Heart left ventricle (tissue), 16 donors: Measurements from ENCODE around the gene GNAO1. TPM values are rescaled to one million over a fixed set of nuclear protein-coding genes. Genes with fewer than 3 reads are reported as not detected.

Experiments
- ATAC-seq, 4 donors: fragments of 200-7000 bp; cut with Tn5 transposase; one replicate each; pipeline ENCODE4 v1.9.1; 2020 to 2022; ENCODE audit warnings: moderate library complexity in 4 of 4, mild to moderate bottlenecking in 3 of 4, moderate number of reproducible peaks in 1 of 4
- DNase-seq, 5 donors: peaks; one replicate each; pipeline ENCODE4 v3.0.0-alpha.2; 2020
- H3K27ac ChIP-seq, 12 donors: fragments of 200-600 bp; sonication (generic) in 4 of 12; one replicate each; pipeline versions ENCODE4 v1.5.0 to v1.8.0; 2016 to 2022; ENCODE audit warnings: mild to moderate bottlenecking in 2 of 12
- H3K27me3 ChIP-seq, 9 donors: fragments of 200-600 bp; sonication (generic) in 2 of 9; one replicate each; pipeline versions ENCODE4 v1.5.1 to v1.8.0; 2016 to 2022; ENCODE audit warnings: mild to moderate bottlenecking in 3 of 9
- H3K36me3 ChIP-seq, 9 donors: fragments of 200-600 bp; sonication (generic) in 2 of 9; one replicate each; pipeline versions ENCODE4 v1.5.0 to v1.8.0; 2018 to 2022; ENCODE audit warnings: mild to moderate bottlenecking in 2 of 9
- H3K4me1 ChIP-seq, 12 donors: fragments of 200-600 bp; sonication (generic) in 4 of 12; one replicate each; pipeline versions ENCODE4 v1.5.0 to v1.8.0; 2016 to 2022; ENCODE audit warnings: mild to moderate bottlenecking in 3 of 12
- H3K4me3 ChIP-seq, 12 donors: fragments of 200-600 bp; sonication (generic) in 4 of 12; one replicate each; pipeline versions ENCODE4 v1.5.0 to v1.8.0; 2017 to 2022; ENCODE audit warnings: mild to moderate bottlenecking in 9 of 12, moderate library complexity in 4 of 12
- H3K9me3 ChIP-seq, 12 donors: fragments of 200-600 bp; sonication (generic) in 4 of 12; one replicate each; pipeline versions ENCODE4 v1.5.0 to v1.8.0; 2016 to 2022; ENCODE audit warnings: mild to moderate bottlenecking in 1 of 12
- POLR2A ChIP-seq, 2 donors: fragments of 450-650 bp; IDR thresholded peaks; one replicate each; pipeline ENCODE4 v1.6.1; 2017; ENCODE audit warnings: antibody characterized with exemption in 2 of 2, mild to moderate bottlenecking in 2 of 2, moderate library complexity in 2 of 2
- WGBS, 4 donors: extraction: QIAGEN DNeasy Blood & Tissue Kit in 2 of 4; methylation state at CpG; one replicate each; pipeline versions ENCODE4 v1.1.5 to v1.1.7; 2013 to 2018; 5-methylcytosine and 5-hydroxymethylcytosine counted together
- intact Hi-C, 10 donors: fragments of 100-400 bp; cut with DNase I; formaldehyde crosslinking; loops; one replicate each; pipeline versions ENCODE4 v1.11.1 to v1.14.2; 2022
- polyA plus RNA-seq, 2 donors: library from polyadenylated mRNA; stranded (reverse); fragments of 200-250 nt; gene quantifications; one replicate each; pipeline ENCODE4 v1.2.3, GENCODE V29; 2013
- total RNA-seq, 9 donors: library from RNA; depleted of rRNA in 2 of 9; stranded (reverse); fragments of >200 nt in 2 of 9; fragmentation: NEBNext Ultra II Directional in 3 of 9; extraction: Animal tissue kit (Norgen Biotek cat#: 25700) in 3 of 9; gene quantifications; one replicate each; pipeline versions ENCODE4 v1.1.0 to v1.2.4, GENCODE V29; 2016 to 2023
- TF ChIP-seq, protein P1 (sequence below), 12 donors: fragments of 200-600 bp; sonication (generic) in 4 of 12; IDR thresholded peaks; one replicate each; pipeline versions ENCODE4 v1.5.0 to v1.8.0; 2018 to 2022; ENCODE audit warnings: antibody characterized with exemption in 12 of 12, mild to moderate bottlenecking in 5 of 12
- donor health status: ischemic (EF 13 %, LVEDD 7.1; RV severe dilation, severe dysfunction).
- donor health status: healthy with polysubstance abuse.
- donor health status: DM: no; HTN: yes; CAD: no.
- donor health status: DM: no; HTN: no; CAD: no.
- donor health status: ischemic (EF 25% LVEDD 6.9; RV normal size, moderate dysfunction).
- donor health status: ischemic (EF 25% LVEDD 5.7; RV mildly dilated, moderate dysfunction).
- donor health status: healthy.
- donor health status: DM: yes; HTN: yes; CAD: no.
- donor health status: ischemic (EF 35%, LVEDD 5.7; RV mildly dilated, moderate dysfunction).
- donor health status: nonischemic (EF 11% LVEDD 7.7; RV severe dilation, severe dysfunction).
- donor health status: DM: yes; HTN: yes; CAD: no.
- donor health status: PGD.
- donor health status: ischemic (EF 29% LVEDD 5.4; RV normal size, mild dysfunction).
- donor health status: nonischemic (EF 23%, LVEDD 6.1; RV moderate dilation, normal function).

GNAO1 gene
- total and polyA plus RNA-seq, 11 donors = 1.4 to 26.8 (median 12.0) TPM

DNA sequence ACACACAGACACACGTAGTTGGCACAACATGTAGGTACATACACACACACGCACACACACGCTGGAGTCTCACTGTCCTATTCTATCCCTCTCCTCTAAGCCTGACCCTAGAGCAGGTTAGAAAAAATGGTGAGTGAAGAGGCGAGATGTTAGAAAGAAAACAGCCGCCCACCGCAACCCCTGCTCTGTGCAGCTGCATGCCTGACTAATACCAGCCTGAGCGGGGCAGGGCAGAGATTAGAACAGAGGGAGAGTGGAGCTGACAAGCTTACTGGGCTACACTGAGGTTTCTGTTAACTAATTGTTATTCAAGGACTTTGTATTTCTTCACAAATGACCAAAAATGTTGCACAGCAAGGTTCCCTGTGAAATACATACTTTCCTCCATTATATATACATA lies 174.3 kb downstream of the GNAO1 start:
- peaks cover 2 to 88% (median 80%) of the 10 kb centered on the region in 9 donors for H3K36me3 ChIP-seq
- DNase-seq = no peak
- ATAC-seq = no peak
- no peaks in the 10 kb centered on the region for H3K27me3 ChIP-seq
- no peak overlapping the region for H3K27ac ChIP-seq
- no peak for TF ChIP-seq POLR2A (IDR thresholded peaks at IDR 0.05)
- intact Hi-C loops = no loop called here
- H3K4me1 ChIP-seq = peaks cover 0 to 9% (median 4%) of the 10 kb centered on the region in 12 donors
- no peak overlapping the region for H3K4me3 ChIP-seq
- 76 to 93% (median 85%) methylated on average over 7 of the region's 7 CpGs for WGBS, 4 donors
- no peaks in the 10 kb centered on the region for H3K9me3 ChIP-seq

- 93 to 97% (median 95%) methylated on average over 7 to 9 of the region's 9 CpGs for WGBS, 4 donors
- no peaks in the 10 kb centered on the region for H3K9me3 ChIP-seq
- DNase-seq (no peak), ATAC-seq (no peak)
- no peak for TF ChIP-seq POLR2A (IDR thresholded peaks at IDR 0.05)
- TF ChIP-seq, protein P1, sequence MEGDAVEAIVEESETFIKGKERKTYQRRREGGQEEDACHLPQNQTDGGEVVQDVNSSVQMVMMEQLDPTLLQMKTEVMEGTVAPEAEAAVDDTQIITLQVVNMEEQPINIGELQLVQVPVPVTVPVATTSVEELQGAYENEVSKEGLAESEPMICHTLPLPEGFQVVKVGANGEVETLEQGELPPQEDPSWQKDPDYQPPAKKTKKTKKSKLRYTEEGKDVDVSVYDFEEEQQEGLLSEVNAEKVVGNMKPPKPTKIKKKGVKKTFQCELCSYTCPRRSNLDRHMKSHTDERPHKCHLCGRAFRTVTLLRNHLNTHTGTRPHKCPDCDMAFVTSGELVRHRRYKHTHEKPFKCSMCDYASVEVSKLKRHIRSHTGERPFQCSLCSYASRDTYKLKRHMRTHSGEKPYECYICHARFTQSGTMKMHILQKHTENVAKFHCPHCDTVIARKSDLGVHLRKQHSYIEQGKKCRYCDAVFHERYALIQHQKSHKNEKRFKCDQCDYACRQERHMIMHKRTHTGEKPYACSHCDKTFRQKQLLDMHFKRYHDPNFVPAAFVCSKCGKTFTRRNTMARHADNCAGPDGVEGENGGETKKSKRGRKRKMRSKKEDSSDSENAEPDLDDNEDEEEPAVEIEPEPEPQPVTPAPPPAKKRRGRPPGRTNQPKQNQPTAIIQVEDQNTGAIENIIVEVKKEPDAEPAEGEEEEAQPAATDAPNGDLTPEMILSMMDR (IDR thresholded peaks at IDR 0.05) = no peak
- H3K4me1 ChIP-seq = peaks cover 0 to 18% (median 14%) of the 10 kb centered on the region in 12 donors
- no peak overlapping the region for H3K4me3 ChIP-seq
- intact Hi-C loops = no loop called here
- H3K27me3 ChIP-seq = no peaks in the 10 kb centered on the region
- no peak overlapping the region for H3K27ac ChIP-seq
- peaks cover 0 to 77% (median 70%) of the 10 kb centered on the region in 9 donors for H3K36me3 ChIP-seq
Observed at GRCh38 chr16:56366945-56367344, 175.7 kb downstream of the GNAO1 start.

DNA sequence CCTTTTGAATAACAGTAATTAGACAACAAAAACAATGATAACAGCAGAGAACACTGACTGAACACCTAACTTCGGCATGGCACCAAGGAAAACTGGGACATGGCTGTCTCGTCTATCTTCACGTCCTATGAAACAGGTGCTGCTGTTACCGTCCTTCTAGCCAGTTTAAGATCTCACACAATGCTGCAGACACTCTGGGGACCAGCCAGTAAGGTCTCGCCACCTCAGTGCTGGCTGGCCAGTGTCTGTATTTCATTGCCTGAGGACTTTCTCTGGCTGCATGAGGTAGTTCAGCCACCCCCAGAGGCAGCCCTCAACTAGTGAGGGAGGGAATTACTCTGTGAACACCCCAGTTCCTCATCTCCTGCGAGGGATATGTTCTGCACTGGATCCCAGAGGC lies 176.5 kb downstream of the GNAO1 start:
- WGBS, 4 donors = 93 to 95% (median 94%) methylated on average over 6 of the region's 6 CpGs
- no peak overlapping the region for H3K27ac ChIP-seq
- H3K9me3 ChIP-seq = no peaks in the 10 kb centered on the region
- intact Hi-C loops = no loop called here
- ATAC-seq = no peak
- peaks cover 0 to 18% (median 14%) of the 10 kb centered on the region in 12 donors for H3K4me1 ChIP-seq
- DNase-seq = no peak
- H3K36me3 ChIP-seq = peaks cover 0 to 77% (median 62%) of the 10 kb centered on the region in 9 donors
- no peaks in the 10 kb centered on the region for H3K27me3 ChIP-seq
- TF ChIP-seq, protein P1 (IDR thresholded peaks at IDR 0.05) = no peak
- no peak for TF ChIP-seq POLR2A (IDR thresholded peaks at IDR 0.05)
- H3K4me3 ChIP-seq = no peak overlapping the region

GRCh38 chr16:56368545-56368944 lies 177.3 kb downstream of the GNAO1 start:
- no peaks in the 10 kb centered on the region for H3K9me3 ChIP-seq
- no peak for TF ChIP-seq POLR2A (IDR thresholded peaks at IDR 0.05)
- TF ChIP-seq, protein P1 (IDR thresholded peaks at IDR 0.05) = no peak
- no peak overlapping the region for H3K4me3 ChIP-seq
- ATAC-seq = no peak
- peaks cover 0 to 76% (median 58%) of the 10 kb centered on the region in 9 donors for H3K36me3 ChIP-seq
- H3K27me3 ChIP-seq = no peaks in the 10 kb centered on the region
- H3K4me1 ChIP-seq = peaks cover 0 to 18% (median 14%) of the 10 kb centered on the region in 12 donors
- DNase-seq = no peak
- WGBS, 4 donors = 94 to 98% (median 97%) methylated on average over 2 of the region's 2 CpGs
- no peak overlapping the region for H3K27ac ChIP-seq
- intact Hi-C loops = no loop called here

- peaks cover 0 to 76% (median 57%) of the 10 kb centered on the region in 9 donors for H3K36me3 ChIP-seq
- H3K4me3 ChIP-seq = no peak overlapping the region
- H3K9me3 ChIP-seq = no peaks in the 10 kb centered on the region
- no peaks in the 10 kb centered on the region for H3K27me3 ChIP-seq
- WGBS, 4 donors = 94 to 95% (median 94%) methylated on average over 5 of the region's 5 CpGs
- no peak for ATAC-seq
- H3K4me1 ChIP-seq = peaks cover 0 to 18% (median 14%) of the 10 kb centered on the region in 12 donors
- no peak overlapping the region for H3K27ac ChIP-seq
- intact Hi-C loops = no loop called here
- no peak for DNase-seq
- no peak for TF ChIP-seq POLR2A (IDR thresholded peaks at IDR 0.05)
- TF ChIP-seq, protein P1 (IDR thresholded peaks at IDR 0.05) = no peak
Observed at GRCh38 chr16:56369202-56369601, 177.9 kb downstream of the GNAO1 start.
